ENCODE measurements around the gene ZNF469. TPM values are rescaled to one million over a fixed set of nuclear protein-coding genes. Genes with fewer than 3 reads are reported as not detected.

ZNF469 gene
- total RNA-seq, 2 donors from 2014 or later = 0.17 to 0.40 TPM

DNA sequence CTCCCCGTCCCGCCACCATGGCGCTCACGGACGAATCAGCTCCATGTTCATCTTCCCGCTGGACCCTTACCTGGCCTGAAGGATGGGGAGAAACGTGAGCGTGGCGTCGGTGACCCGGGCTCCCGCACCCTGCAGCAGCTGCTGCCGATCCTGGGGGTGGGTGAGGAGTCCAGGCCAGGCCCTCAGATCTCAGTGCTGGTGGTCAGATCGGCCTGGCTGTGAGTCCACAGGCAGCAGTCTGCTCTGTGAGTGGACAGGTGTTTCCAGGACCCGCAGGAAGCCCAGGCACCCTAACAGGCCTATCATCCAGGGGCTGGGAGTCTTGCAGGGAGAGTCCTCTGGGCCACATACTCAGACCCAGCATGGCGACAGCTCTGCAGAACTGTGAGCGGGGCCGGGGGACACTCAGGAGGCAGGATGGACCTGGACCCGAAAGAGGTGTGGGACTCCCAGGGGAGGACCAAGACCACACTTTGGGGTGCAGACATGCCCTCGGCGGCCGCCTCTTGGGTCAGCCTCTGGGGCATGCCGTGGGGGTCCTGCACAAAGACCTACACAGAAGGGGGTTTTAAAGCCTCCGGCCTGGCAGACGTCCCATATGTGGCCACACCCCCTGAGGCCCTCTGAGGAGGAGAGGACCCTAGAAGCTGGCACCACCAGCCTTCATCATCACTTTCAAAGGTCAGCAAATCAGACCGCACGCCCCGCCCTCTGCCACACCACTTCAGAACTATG, 27.2 kb upstream of the ZNF469 start:
- H3K36me3 ChIP-seq = no peaks in the 10 kb centered on the region
- H3K27me3 ChIP-seq = no peaks in the 10 kb centered on the region
- intact Hi-C loops (cut with DNase I) = no loop called here
- H3K27ac ChIP-seq = no peak overlapping the region
- no peak overlapping the region for H3K4me3 ChIP-seq
- no peaks in the 10 kb centered on the region for H3K4me1 ChIP-seq
- H3K9me3 ChIP-seq = no peaks in the 10 kb centered on the region
- TF ChIP-seq, protein P1, sequence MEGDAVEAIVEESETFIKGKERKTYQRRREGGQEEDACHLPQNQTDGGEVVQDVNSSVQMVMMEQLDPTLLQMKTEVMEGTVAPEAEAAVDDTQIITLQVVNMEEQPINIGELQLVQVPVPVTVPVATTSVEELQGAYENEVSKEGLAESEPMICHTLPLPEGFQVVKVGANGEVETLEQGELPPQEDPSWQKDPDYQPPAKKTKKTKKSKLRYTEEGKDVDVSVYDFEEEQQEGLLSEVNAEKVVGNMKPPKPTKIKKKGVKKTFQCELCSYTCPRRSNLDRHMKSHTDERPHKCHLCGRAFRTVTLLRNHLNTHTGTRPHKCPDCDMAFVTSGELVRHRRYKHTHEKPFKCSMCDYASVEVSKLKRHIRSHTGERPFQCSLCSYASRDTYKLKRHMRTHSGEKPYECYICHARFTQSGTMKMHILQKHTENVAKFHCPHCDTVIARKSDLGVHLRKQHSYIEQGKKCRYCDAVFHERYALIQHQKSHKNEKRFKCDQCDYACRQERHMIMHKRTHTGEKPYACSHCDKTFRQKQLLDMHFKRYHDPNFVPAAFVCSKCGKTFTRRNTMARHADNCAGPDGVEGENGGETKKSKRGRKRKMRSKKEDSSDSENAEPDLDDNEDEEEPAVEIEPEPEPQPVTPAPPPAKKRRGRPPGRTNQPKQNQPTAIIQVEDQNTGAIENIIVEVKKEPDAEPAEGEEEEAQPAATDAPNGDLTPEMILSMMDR (IDR thresholded peaks at IDR 0.05) = no peak
- DNase-seq = no peak
- H3K9ac ChIP-seq (ENCODE audit: low read depth in 2 of 2, low read length in 2 of 2) = no peak overlapping the region

DNA sequence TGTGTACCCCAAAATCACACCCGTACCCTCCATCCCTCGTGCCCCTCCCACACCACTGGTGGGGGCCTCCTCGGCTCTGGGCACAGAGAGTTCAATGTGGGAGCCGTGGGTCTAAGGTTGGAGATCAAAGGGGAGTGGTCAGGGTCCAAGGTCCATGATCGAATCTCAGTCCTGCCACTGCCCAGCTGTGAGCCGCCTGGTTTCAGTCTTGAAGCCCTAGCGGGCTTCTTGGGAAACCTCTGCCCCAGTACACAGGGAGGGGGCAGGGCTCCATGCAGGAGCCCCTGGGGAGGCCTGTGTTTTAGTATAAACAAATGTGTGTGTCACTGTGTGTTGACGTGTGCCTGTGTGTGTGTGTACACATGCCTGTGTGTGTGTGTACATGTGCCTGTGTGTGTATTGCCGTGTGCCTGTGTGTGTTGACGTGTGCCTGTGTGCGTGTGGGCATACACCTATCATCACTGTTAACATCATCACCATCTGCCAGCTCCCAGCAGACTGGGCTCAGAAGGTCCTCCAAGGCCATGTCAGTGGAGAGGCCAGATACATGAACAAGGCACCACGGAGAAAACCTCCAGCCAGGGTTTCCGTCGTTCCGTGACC, 26.5 kb upstream of the ZNF469 start:
- intact Hi-C loops (cut with DNase I) = no loop called here
- Histone ChIP-seq H3K27me3 (no peaks in the 10 kb centered on the region), H3K36me3 (no peaks in the 10 kb centered on the region), H3K9me3 (no peaks in the 10 kb centered on the region), H3K9ac (ENCODE audit: low read depth in 2 of 2, low read length in 2 of 2) (no peak overlapping the region), H3K4me3 (no peak overlapping the region), H3K27ac (no peak overlapping the region), H3K4me1 (no peaks in the 10 kb centered on the region)
- no peak for DNase-seq
- TF ChIP-seq, protein P1 (IDR thresholded peaks at IDR 0.05) = no peak

DNA sequence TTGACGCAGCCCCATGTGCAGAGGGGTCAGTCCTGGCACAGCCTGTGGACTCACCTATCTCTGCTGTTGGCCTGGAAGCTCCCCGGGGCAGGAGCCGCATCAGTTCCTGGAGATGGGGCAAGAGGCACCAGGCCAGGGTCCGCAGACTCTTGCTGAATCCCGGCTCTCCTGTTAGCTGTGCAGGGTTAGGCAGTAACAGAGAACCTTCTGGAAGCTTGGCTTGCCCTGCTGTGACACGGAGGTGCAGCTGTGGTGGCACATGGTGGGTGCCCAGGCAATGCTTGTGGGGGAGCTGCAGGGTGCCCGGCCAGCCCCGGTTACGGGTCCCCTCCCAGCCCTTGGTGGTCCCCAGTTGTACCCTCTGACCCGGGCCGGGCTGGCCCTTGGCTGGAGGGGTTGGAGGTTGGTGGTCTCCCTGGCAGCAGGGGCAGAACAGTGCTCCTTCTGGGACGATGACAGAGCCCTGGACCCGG, 26.0 kb upstream of the ZNF469 start:
- Histone ChIP-seq H3K27ac (no peak overlapping the region), H3K36me3 (no peaks in the 10 kb centered on the region), H3K4me3 (no peak overlapping the region), H3K9ac (ENCODE audit: low read depth in 2 of 2, low read length in 2 of 2) (no peak overlapping the region), H3K4me1 (no peaks in the 10 kb centered on the region), H3K9me3 (no peaks in the 10 kb centered on the region), H3K27me3 (no peaks in the 10 kb centered on the region)
- DNase-seq = no peak
- intact Hi-C loops (cut with DNase I) = no loop called here
- TF ChIP-seq, protein P1 (IDR thresholded peaks at IDR 0.05) = no peak

DNA sequence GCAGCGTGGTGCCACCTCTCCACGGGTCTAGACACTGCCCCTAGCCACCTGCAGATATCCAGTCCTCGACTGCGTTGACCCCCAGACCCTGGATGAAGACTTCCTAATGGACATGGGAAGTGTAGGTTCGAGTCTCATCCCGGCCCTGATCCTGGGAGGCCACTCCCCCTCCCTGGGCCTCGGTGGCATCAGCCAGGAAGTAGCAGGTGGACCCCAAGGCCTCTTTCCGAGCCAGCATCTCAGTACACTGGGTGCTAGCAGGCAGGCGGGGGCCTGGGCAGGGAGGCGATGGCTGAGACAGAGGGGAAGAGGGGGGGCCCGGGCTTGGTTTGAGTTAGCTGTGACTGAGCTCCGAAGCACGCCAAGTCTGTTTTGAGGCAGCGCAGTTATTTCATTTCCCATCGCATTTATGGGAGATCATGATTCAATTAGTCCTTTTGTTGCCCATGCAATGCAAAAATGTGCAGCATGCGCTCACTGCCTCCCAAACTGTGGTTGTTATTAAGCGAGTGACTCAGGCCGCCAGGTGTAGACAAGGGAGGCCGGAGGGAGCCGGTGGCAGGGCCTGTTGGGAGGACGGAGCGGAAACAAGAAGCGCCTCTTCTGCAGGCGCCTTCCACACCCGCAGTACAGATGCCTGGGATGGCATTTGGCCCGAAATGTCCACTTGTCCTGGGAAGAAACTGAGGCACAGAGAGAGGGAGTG, 25.3 kb upstream of the ZNF469 start:
- Histone ChIP-seq H3K27ac (no peak overlapping the region), H3K36me3 (no peaks in the 10 kb centered on the region), H3K9me3 (no peaks in the 10 kb centered on the region), H3K4me3 (no peak overlapping the region), H3K27me3 (no peaks in the 10 kb centered on the region), H3K4me1 (no peaks in the 10 kb centered on the region), H3K9ac (ENCODE audit: low read depth in 2 of 2, low read length in 2 of 2) (no peak overlapping the region)
- TF ChIP-seq, protein P1 (IDR thresholded peaks at IDR 0.05) = no peak
- intact Hi-C loops (cut with DNase I) = no loop called here
- no peak for DNase-seq

DNA sequence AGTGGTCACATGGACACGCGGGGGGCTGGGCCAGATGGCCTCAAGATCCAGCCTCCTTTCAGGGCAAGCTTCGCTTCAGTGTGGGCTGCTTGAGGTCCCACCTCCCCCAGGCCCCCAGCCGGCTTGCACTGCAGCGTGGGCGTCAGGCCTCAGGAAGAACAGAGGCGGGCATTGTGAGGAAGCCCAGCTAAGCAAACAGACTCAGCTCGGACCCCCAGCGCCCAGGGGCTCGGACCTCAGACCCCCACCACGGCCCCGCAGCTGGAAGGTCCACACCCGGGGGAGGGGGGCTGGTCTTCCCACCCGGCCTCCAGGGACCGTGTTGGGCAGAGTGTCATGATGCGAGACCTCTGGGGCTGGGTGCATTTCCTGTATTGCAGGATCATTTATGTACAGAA, 24.7 kb upstream of the ZNF469 start:
- no peaks in the 10 kb centered on the region for H3K9me3 ChIP-seq
- no peak overlapping the region for H3K9ac ChIP-seq (ENCODE audit: low read depth in 2 of 2, low read length in 2 of 2)
- no peaks in the 10 kb centered on the region for H3K36me3 ChIP-seq
- TF ChIP-seq, protein P1 (IDR thresholded peaks at IDR 0.05) = no peak
- H3K4me1 ChIP-seq = no peaks in the 10 kb centered on the region
- no peaks in the 10 kb centered on the region for H3K27me3 ChIP-seq
- intact Hi-C loops (cut with DNase I) = no loop called here
- DNase-seq = no peak
- no peak overlapping the region for H3K27ac ChIP-seq
- no peak overlapping the region for H3K4me3 ChIP-seq

All from colonic mucosa (tissue), 4 donors.